A549 (cell line): Measurements from ENCODE around the gene SETMAR.

Source experiments
- CEBPB ChIP-seq, 2 experiments: fragments of >200 bp in 1 of 2; sonication (Bioruptor Twin) in 1 of 2; formaldehyde crosslinking in 1 of 2; IDR thresholded peaks; 2 replicates each; pipeline ENCODE4 v1.6.1; 2012 to 2016
- HOXA7 ChIP-seq: fragments of 250-450 bp; sonication (Bioruptor Pico); IDR thresholded peaks from 2 replicates; pipeline ENCODE4 v1.5.0; 2020; ENCODE audit warnings: mild to moderate bottlenecking, moderate library complexity
- POLR2A ChIP-seq: IDR thresholded peaks from 2 replicates; pipeline ENCODE4 v1.6.1; 2012; ENCODE audit warnings: mild to moderate bottlenecking, low read length
- RAD21 ChIP-seq, 2 experiments: fragments of >200 bp in 1 of 2; sonication (Bioruptor Twin) in 1 of 2; formaldehyde crosslinking in 1 of 2; IDR thresholded peaks in 1 of 2; conservative IDR thresholded peaks in 1 of 2; 2 replicates in 1 of 2; 3 replicates in 1 of 2; pipeline ENCODE4 v1.6.1; 2012 to 2018; ENCODE audit warnings: inconsistent platforms in 1 of 2
- TF ChIP-seq, protein P1 (sequence below): fragments of >200 bp; sonication (Bioruptor Twin); formaldehyde crosslinking; IDR thresholded peaks from 3 replicates; pipeline ENCODE4 v1.5.1; 2016

DNA sequence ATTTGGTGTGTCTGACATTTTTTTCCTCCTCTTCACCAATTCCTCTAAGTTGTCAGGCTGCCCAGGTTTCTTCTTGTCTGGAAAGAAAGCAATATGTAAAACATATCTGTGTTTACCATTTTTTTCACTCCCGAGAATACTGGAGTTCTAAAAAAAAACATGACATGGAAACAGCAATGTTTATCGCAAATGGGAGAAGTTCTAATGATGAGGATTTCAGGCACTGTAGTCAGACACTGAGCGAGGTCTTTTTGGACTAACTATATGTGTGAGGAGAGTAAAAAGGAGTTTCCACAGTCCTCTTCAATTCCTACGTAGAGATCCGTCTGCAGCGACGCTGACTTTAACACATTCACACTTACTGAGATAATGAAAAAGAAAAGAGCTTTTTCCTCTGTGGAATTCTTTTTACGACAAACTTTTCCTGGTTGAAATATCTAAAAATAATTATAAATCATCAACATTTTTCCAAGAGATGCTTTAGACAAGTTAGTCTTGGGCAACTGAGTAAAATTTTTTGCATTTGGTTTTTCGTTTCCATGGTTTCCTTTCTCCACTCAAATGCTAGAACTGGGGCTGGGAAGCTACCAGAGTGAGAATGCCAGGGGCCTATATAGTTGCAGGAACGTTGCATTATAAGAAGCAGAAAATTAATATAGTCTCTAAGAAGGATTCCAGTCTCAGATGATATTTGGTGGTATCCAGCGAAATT, 8.4 kb upstream of the SETMAR start:
- TF ChIP-seq RAD21 (conservative IDR thresholded peaks at IDR 0.05 in 1 of 2, IDR thresholded peaks at IDR 0.05 in 1 of 2) = no peak
- TF ChIP-seq CEBPB (IDR thresholded peaks at IDR 0.05) = no peak
- no peak for TF ChIP-seq HOXA7 (CRISPR knock-in tag)
- TF ChIP-seq, protein P1, sequence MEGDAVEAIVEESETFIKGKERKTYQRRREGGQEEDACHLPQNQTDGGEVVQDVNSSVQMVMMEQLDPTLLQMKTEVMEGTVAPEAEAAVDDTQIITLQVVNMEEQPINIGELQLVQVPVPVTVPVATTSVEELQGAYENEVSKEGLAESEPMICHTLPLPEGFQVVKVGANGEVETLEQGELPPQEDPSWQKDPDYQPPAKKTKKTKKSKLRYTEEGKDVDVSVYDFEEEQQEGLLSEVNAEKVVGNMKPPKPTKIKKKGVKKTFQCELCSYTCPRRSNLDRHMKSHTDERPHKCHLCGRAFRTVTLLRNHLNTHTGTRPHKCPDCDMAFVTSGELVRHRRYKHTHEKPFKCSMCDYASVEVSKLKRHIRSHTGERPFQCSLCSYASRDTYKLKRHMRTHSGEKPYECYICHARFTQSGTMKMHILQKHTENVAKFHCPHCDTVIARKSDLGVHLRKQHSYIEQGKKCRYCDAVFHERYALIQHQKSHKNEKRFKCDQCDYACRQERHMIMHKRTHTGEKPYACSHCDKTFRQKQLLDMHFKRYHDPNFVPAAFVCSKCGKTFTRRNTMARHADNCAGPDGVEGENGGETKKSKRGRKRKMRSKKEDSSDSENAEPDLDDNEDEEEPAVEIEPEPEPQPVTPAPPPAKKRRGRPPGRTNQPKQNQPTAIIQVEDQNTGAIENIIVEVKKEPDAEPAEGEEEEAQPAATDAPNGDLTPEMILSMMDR = no peak
- no peak for TF ChIP-seq POLR2A
